Vagina (tissue), 2 donors: Measurements from ENCODE around the gene RAVER2.

Source experiments
- POLR2AphosphoS5 ChIP-seq, 2 donors: sonication (generic); formaldehyde crosslinking; IDR thresholded peaks; one replicate each; pipeline ENCODE4 v1.9.0; 2017; ENCODE audit warnings: antibody characterized with exemption in 2 of 2, mild to moderate bottlenecking in 2 of 2, low read depth in 1 of 2; ENCODE audit not compliant: insufficient read depth in 1 of 2
- TF ChIP-seq, protein P1 (sequence below), 3 experiments: fragments of 450-650 bp in 2 of 3; fragments of 200-600 bp in 1 of 3; sonication (generic) in 1 of 3; IDR thresholded peaks; one replicate each; pipeline ENCODE4 v1.5.1; 2017 to 2019; ENCODE audit warnings: antibody characterized with exemption in 3 of 3, mild to moderate bottlenecking in 2 of 3, moderate library complexity in 2 of 3

DNA sequence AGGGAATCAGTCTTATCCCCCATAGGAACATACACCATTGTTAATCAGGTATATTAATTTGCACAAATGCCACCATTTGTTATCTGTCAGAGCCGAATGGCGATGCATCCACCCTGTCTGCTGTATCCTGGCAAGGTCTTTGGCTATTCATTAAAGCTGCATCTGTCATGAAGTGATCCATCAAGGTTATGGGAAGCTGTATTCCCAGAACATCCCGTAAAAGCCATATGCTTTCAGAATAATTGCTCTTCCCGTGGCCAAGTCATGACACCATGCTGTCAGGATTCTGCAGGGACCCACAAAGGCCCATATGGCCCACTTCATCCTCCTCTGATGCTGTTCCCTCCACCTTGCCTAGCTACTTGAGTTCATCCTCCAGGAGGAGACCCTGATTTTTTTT, 103.9 kb downstream of the RAVER2 start:
- TF ChIP-seq, protein P1, sequence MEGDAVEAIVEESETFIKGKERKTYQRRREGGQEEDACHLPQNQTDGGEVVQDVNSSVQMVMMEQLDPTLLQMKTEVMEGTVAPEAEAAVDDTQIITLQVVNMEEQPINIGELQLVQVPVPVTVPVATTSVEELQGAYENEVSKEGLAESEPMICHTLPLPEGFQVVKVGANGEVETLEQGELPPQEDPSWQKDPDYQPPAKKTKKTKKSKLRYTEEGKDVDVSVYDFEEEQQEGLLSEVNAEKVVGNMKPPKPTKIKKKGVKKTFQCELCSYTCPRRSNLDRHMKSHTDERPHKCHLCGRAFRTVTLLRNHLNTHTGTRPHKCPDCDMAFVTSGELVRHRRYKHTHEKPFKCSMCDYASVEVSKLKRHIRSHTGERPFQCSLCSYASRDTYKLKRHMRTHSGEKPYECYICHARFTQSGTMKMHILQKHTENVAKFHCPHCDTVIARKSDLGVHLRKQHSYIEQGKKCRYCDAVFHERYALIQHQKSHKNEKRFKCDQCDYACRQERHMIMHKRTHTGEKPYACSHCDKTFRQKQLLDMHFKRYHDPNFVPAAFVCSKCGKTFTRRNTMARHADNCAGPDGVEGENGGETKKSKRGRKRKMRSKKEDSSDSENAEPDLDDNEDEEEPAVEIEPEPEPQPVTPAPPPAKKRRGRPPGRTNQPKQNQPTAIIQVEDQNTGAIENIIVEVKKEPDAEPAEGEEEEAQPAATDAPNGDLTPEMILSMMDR (IDR thresholded peaks at IDR 0.05), result no peak
- no peak for TF ChIP-seq POLR2AphosphoS5 (IDR thresholded peaks at IDR 0.05; ENCODE audit: insufficient read depth in 1 of 2, low read depth in 1 of 2)
